Measurements from ENCODE around the gene KIAA0825. TPM values are rescaled to one million over a fixed set of nuclear protein-coding genes. Genes with fewer than 3 reads are reported as not detected.
"Not testable (repeated sequence)": the region's sequence is repeated elsewhere in the genome, so short reads cannot be mapped to it uniquely, and the experiment has no call there.

Gene KIAA0825
- polyA plus RNA-seq, 2 donors: 0.29 to 0.38 TPM

GRCh38 chr5:94613583-94613982 is 4.8 kb downstream of the KIAA0825 start:
- WGBS, 2 donors: 73 to 81% methylated on average over 2 of the region's 2 CpGs
- no peaks in the 10 kb centered on the region for H3K9me3 ChIP-seq (ENCODE audit: control insufficient read depth in 2 of 2, insufficient read depth in 1 of 2, low read depth in 1 of 2, low read length in 1 of 2)
- H3K27ac ChIP-seq (ENCODE audit: low read depth in 2 of 2, low read length in 1 of 2): no peak overlapping the region
- no peak overlapping the region for H3K4me3 ChIP-seq (ENCODE audit: low read depth in 1 of 2, low read length in 2 of 2)
- H3K4me1 ChIP-seq (ENCODE audit: control insufficient read depth in 2 of 2, insufficient read depth in 2 of 2, low read length in 1 of 2): no peaks in the 10 kb centered on the region
- H3K27me3 ChIP-seq (ENCODE audit: control insufficient read depth in 1 of 2, insufficient read depth in 2 of 2, low read length in 2 of 2): no peaks in the 10 kb centered on the region
- no peaks in the 10 kb centered on the region for H3K36me3 ChIP-seq (ENCODE audit: control insufficient read depth in 2 of 2, insufficient read depth in 2 of 2, low read length in 1 of 2)

GRCh38 chr5:94595281-94595840 is 23.0 kb downstream of the KIAA0825 start:
- Histone ChIP-seq H3K4me1 (ENCODE audit: control insufficient read depth in 2 of 2, insufficient read depth in 2 of 2, low read length in 1 of 2) (no peaks in the 10 kb centered on the region), H3K4me3 (ENCODE audit: low read depth in 1 of 2, low read length in 2 of 2) (no peak overlapping the region), H3K36me3 (ENCODE audit: control insufficient read depth in 2 of 2, insufficient read depth in 2 of 2, low read length in 1 of 2) (no peaks in the 10 kb centered on the region), H3K27me3 (ENCODE audit: control insufficient read depth in 1 of 2, insufficient read depth in 2 of 2, low read length in 2 of 2) (no peaks in the 10 kb centered on the region), H3K9me3 (ENCODE audit: control insufficient read depth in 2 of 2, insufficient read depth in 1 of 2, low read depth in 1 of 2, low read length in 1 of 2) (peaks cover 0 to 2% of the 10 kb centered on the region in 2 donors), H3K27ac (ENCODE audit: low read depth in 2 of 2, low read length in 1 of 2) (no peak overlapping the region)
- 90 to 91% methylated on average over 7 of the region's 7 CpGs for WGBS, 2 donors

DNA sequence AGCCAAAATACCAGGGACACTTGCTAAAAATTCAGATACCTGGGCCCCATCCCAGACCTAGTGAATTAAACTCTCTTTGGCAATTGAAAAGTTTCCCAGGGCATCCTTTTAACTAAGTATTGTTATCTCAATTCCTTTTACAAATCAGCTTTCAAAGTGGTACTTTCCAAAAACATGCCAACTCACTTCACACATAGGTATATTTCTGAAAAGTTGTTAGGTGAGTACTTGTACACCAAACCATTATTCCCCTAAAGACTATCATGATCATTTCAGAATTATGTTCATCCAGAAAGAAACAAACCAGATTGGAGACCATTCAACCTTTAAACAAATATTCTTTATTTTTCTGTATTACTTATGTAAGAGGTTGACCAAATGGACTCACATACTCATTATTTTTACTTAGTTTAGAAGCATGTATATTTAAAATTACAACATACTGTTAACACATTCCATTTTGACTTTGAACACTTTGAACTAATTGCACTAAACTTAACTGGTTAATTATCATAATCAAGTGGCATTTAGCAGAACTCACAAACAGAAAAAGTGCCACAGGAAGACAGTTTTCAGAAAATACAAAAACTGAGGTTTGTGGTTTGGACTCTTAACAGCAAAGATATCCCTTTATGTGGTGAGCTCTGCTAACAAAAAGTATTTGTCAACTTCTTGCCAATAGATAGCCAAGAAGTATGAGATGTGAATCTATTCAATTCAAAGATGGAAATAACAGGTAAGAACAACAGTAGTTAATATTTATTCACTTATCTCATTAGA is 40.7 kb downstream of the KIAA0825 start:
- Histone ChIP-seq H3K27me3 (ENCODE audit: control insufficient read depth in 1 of 2, insufficient read depth in 2 of 2, low read length in 2 of 2) (no peaks in the 10 kb centered on the region), H3K9me3 (ENCODE audit: control insufficient read depth in 2 of 2, insufficient read depth in 1 of 2, low read depth in 1 of 2, low read length in 1 of 2) (no peaks in the 10 kb centered on the region), H3K27ac (ENCODE audit: low read depth in 2 of 2, low read length in 1 of 2) (no peak overlapping the region), H3K36me3 (ENCODE audit: control insufficient read depth in 2 of 2, insufficient read depth in 2 of 2, low read length in 1 of 2) (no peaks in the 10 kb centered on the region), H3K4me1 (ENCODE audit: control insufficient read depth in 2 of 2, insufficient read depth in 2 of 2, low read length in 1 of 2) (no peaks in the 10 kb centered on the region), H3K4me3 (ENCODE audit: low read depth in 1 of 2, low read length in 2 of 2) (no peak overlapping the region)

GRCh38 chr5:94575196-94575595 is 43.2 kb downstream of the KIAA0825 start:
- 40 to 64% methylated on average over 4 of the region's 4 CpGs for WGBS, 2 donors
- no peaks in the 10 kb centered on the region for H3K27me3 ChIP-seq (ENCODE audit: control insufficient read depth in 1 of 2, insufficient read depth in 2 of 2, low read length in 2 of 2)

DNA sequence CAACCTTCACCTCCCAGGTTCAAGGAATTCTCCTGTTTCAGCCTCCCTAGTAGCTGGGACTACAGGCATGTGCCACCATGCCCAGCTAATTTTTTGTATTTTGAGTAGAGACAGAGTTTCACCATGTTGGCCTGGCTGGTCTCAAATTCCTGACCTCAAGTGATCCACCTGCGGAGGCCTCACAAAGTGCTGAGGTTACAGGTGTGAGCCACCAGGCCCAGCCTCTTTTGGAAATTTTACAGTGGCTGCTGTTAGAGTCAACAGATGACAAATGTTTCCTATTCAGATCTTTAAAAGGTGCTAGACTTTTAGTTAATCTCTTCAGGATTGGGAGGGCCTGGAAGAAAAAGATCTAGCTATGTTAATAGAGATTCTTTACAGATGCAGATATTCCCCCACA is 45.1 kb downstream of the KIAA0825 start:
- not testable (repeated sequence) for H3K36me3 ChIP-seq (ENCODE audit: control insufficient read depth in 2 of 2, insufficient read depth in 2 of 2, low read length in 1 of 2); H3K4me1 ChIP-seq (ENCODE audit: control insufficient read depth in 2 of 2, insufficient read depth in 2 of 2, low read length in 1 of 2); H3K27me3 ChIP-seq (ENCODE audit: control insufficient read depth in 1 of 2, insufficient read depth in 2 of 2, low read length in 2 of 2); H3K9me3 ChIP-seq (ENCODE audit: control insufficient read depth in 2 of 2, insufficient read depth in 1 of 2, low read depth in 1 of 2, low read length in 1 of 2); H3K4me3 ChIP-seq (ENCODE audit: low read depth in 1 of 2, low read length in 2 of 2); H3K27ac ChIP-seq (ENCODE audit: low read depth in 2 of 2, low read length in 1 of 2)
- 71 to 79% methylated on average over 1 of the region's 1 CpG for WGBS, 2 donors

More at GRCh38 chr5:94575196-94575595, 43.2 kb downstream of the KIAA0825 start:
- Histone ChIP-seq H3K4me1 (ENCODE audit: control insufficient read depth in 2 of 2, insufficient read depth in 2 of 2, low read length in 1 of 2) (no peaks in the 10 kb centered on the region), H3K9me3 (ENCODE audit: control insufficient read depth in 2 of 2, insufficient read depth in 1 of 2, low read depth in 1 of 2, low read length in 1 of 2) (no peaks in the 10 kb centered on the region), H3K36me3 (ENCODE audit: control insufficient read depth in 2 of 2, insufficient read depth in 2 of 2, low read length in 1 of 2) (no peaks in the 10 kb centered on the region), H3K27ac (ENCODE audit: low read depth in 2 of 2, low read length in 1 of 2) (no peak overlapping the region), H3K4me3 (ENCODE audit: low read depth in 1 of 2, low read length in 2 of 2) (no peak overlapping the region)

GRCh38 chr5:94571415-94571814 is 47.0 kb downstream of the KIAA0825 start:
- no peaks in the 10 kb centered on the region for H3K9me3 ChIP-seq (ENCODE audit: control insufficient read depth in 2 of 2, insufficient read depth in 1 of 2, low read depth in 1 of 2, low read length in 1 of 2)
- H3K4me3 ChIP-seq (ENCODE audit: low read depth in 1 of 2, low read length in 2 of 2): no peak overlapping the region
- H3K36me3 ChIP-seq (ENCODE audit: control insufficient read depth in 2 of 2, insufficient read depth in 2 of 2, low read length in 1 of 2): no peaks in the 10 kb centered on the region
- H3K4me1 ChIP-seq (ENCODE audit: control insufficient read depth in 2 of 2, insufficient read depth in 2 of 2, low read length in 1 of 2): no peaks in the 10 kb centered on the region
- H3K27ac ChIP-seq (ENCODE audit: low read depth in 2 of 2, low read length in 1 of 2): no peak overlapping the region
- H3K27me3 ChIP-seq (ENCODE audit: control insufficient read depth in 1 of 2, insufficient read depth in 2 of 2, low read length in 2 of 2): no peaks in the 10 kb centered on the region

- Histone ChIP-seq H3K4me3 (ENCODE audit: low read depth in 1 of 2, low read length in 2 of 2) (no peak overlapping the region), H3K27ac (ENCODE audit: low read depth in 2 of 2, low read length in 1 of 2) (no peak overlapping the region), H3K9me3 (ENCODE audit: control insufficient read depth in 2 of 2, insufficient read depth in 1 of 2, low read depth in 1 of 2, low read length in 1 of 2) (no peaks in the 10 kb centered on the region), H3K36me3 (ENCODE audit: control insufficient read depth in 2 of 2, insufficient read depth in 2 of 2, low read length in 1 of 2) (no peaks in the 10 kb centered on the region), H3K4me1 (ENCODE audit: control insufficient read depth in 2 of 2, insufficient read depth in 2 of 2, low read length in 1 of 2) (no peaks in the 10 kb centered on the region), H3K27me3 (ENCODE audit: control insufficient read depth in 1 of 2, insufficient read depth in 2 of 2, low read length in 2 of 2) (no peaks in the 10 kb centered on the region)
- 91 to 100% methylated on average over 1 of the region's 1 CpG for WGBS, 2 donors
Measured at GRCh38 chr5:94564812-94565211, 53.6 kb downstream of the KIAA0825 start.

DNA sequence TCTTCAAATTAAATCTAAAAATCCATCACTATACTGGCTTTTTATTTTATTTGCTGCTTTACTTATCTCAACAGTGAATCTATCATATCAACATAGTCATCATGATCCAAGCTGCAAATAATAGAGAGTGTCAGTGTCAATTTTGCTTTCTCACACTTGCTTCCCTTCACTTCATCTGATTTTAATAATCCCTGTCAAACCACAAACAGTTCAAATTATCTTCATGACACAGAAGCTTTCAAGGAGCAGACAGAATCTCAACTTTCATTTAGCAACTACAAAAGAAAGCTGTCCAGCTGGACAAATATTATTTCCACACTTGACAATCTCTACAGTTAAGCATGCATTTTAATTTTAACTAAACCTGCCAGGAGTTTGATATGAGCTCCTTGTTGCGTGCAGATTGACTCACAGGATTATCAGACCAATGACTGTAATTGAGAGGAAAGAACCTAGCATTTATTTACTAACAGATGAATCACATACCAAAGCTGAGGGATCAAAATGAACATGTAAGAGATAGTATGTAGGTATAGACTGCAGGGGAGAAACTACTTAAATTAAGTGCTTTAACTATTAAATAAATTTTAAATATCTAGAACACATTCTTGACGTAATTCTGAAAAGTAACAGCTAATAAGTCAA is 56.0 kb downstream of the KIAA0825 start:
- H3K36me3 ChIP-seq (ENCODE audit: control insufficient read depth in 2 of 2, insufficient read depth in 2 of 2, low read length in 1 of 2): no peaks in the 10 kb centered on the region
- H3K9me3 ChIP-seq (ENCODE audit: control insufficient read depth in 2 of 2, insufficient read depth in 1 of 2, low read depth in 1 of 2, low read length in 1 of 2): no peaks in the 10 kb centered on the region
- H3K4me1 ChIP-seq (ENCODE audit: control insufficient read depth in 2 of 2, insufficient read depth in 2 of 2, low read length in 1 of 2): no peaks in the 10 kb centered on the region
- no peaks in the 10 kb centered on the region for H3K27me3 ChIP-seq (ENCODE audit: control insufficient read depth in 1 of 2, insufficient read depth in 2 of 2, low read length in 2 of 2)
- no peak overlapping the region for H3K4me3 ChIP-seq (ENCODE audit: low read depth in 1 of 2, low read length in 2 of 2)
- no peak overlapping the region for H3K27ac ChIP-seq (ENCODE audit: low read depth in 2 of 2, low read length in 1 of 2)
- 72 to 74% methylated on average over 2 of the region's 2 CpGs for WGBS, 2 donors

DNA sequence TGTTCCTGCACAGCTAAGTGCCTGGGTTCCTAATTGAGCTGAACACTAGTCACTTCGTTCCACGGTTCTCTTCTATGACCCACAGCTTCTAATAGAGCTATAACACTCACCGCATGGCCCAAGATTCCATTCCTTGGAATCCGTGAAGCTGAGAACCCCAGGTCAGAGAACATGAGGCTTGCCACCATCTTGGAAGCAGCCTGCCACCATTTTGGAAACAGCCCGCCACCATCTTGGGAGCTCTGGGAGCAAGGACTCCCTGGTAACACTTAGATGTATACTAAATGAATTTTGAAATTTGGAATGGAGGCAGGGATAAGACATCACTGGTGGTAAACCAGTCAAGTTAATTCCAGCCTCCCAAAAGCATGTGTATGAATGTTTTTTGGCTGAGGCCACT is 60.4 kb downstream of the KIAA0825 start:
- WGBS, 2 donors: 99% methylated on average over 5 of the region's 5 CpGs
- no peaks in the 10 kb centered on the region for H3K4me1 ChIP-seq (ENCODE audit: control insufficient read depth in 2 of 2, insufficient read depth in 2 of 2, low read length in 1 of 2)
- H3K27me3 ChIP-seq (ENCODE audit: control insufficient read depth in 1 of 2, insufficient read depth in 2 of 2, low read length in 2 of 2): no peaks in the 10 kb centered on the region
- H3K27ac ChIP-seq (ENCODE audit: low read depth in 2 of 2, low read length in 1 of 2): no peak overlapping the region
- H3K36me3 ChIP-seq (ENCODE audit: control insufficient read depth in 2 of 2, insufficient read depth in 2 of 2, low read length in 1 of 2): no peaks in the 10 kb centered on the region
- H3K4me3 ChIP-seq (ENCODE audit: low read depth in 1 of 2, low read length in 2 of 2): no peak overlapping the region
- H3K9me3 ChIP-seq (ENCODE audit: control insufficient read depth in 2 of 2, insufficient read depth in 1 of 2, low read depth in 1 of 2, low read length in 1 of 2): no peaks in the 10 kb centered on the region

DNA sequence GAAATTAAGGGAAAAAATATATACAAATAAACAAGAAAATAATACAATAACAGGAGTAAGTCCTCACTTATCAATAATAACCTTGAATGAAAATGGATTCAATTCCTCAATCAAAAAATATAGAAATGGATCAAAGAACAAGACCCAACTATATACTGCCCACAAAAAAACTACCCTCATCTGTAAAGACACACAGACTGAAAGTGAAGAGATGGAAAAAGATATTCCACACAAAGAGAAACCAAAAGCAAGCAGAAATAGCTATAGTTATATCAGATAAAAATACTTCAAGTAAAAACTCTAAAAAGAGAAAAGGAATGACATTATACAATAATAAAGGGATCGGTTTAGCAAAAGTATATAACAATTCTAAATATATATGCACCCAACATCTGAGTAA is 66.5 kb downstream of the KIAA0825 start:
- Histone ChIP-seq H3K27ac (ENCODE audit: low read depth in 2 of 2, low read length in 1 of 2) (no peak overlapping the region), H3K36me3 (ENCODE audit: control insufficient read depth in 2 of 2, insufficient read depth in 2 of 2, low read length in 1 of 2) (no peaks in the 10 kb centered on the region), H3K27me3 (ENCODE audit: control insufficient read depth in 1 of 2, insufficient read depth in 2 of 2, low read length in 2 of 2) (no peaks in the 10 kb centered on the region), H3K4me1 (ENCODE audit: control insufficient read depth in 2 of 2, insufficient read depth in 2 of 2, low read length in 1 of 2) (no peaks in the 10 kb centered on the region), H3K4me3 (ENCODE audit: low read depth in 1 of 2, low read length in 2 of 2) (no peak overlapping the region), H3K9me3 (ENCODE audit: control insufficient read depth in 2 of 2, insufficient read depth in 1 of 2, low read depth in 1 of 2, low read length in 1 of 2) (no peaks in the 10 kb centered on the region)
- WGBS, 2 donors: 88 to 96% methylated on average over 1 of the region's 1 CpG

Data from esophagus (tissue), 2 donors.